Measurements from ENCODE around the gene SLC8A1.

The SLC8A1 gene

GRCh38 chr2:40299781-40300180 is 152.1 kb downstream of the SLC8A1 start:
- FAIRE-seq, result no peak

- FAIRE-seq, result no peak
These were observed 152.7 kb downstream of the SLC8A1 start for GRCh38 chr2:40299173-40299572.

- no peak for FAIRE-seq
These were observed 153.9 kb downstream of the SLC8A1 start for GRCh38 chr2:40298026-40298425.

GRCh38 chr2:40292291-40292690 is 159.6 kb downstream of the SLC8A1 start:
- no peak for FAIRE-seq

GRCh38 chr2:40289771-40290404 is 162.0 kb downstream of the SLC8A1 start:
- no peak for FAIRE-seq

- FAIRE-seq, result no peak
These were observed 164.1 kb downstream of the SLC8A1 start for GRCh38 chr2:40287773-40288172.

GRCh38 chr2:40287195-40287594 is 164.7 kb downstream of the SLC8A1 start:
- FAIRE-seq, result no peak

GRCh38 chr2:40286721-40287120 is 165.2 kb downstream of the SLC8A1 start:
- FAIRE-seq, result no peak

- no peak for FAIRE-seq
These were observed 166.5 kb downstream of the SLC8A1 start for GRCh38 chr2:40285391-40285790.

GRCh38 chr2:40284797-40285196 is 167.1 kb downstream of the SLC8A1 start:
- peak; percentile 57 for FAIRE-seq

- FAIRE-seq, result peak; percentile 53
These were observed 168.6 kb downstream of the SLC8A1 start for GRCh38 chr2:40283111-40283909.

GRCh38 chr2:40282428-40282827 is 169.5 kb downstream of the SLC8A1 start:
- FAIRE-seq, result no peak

GRCh38 chr2:40281021-40281940 is 170.6 kb downstream of the SLC8A1 start:
- peak; percentile 94 for FAIRE-seq

- no peak for FAIRE-seq
These were observed 172.4 kb downstream of the SLC8A1 start for GRCh38 chr2:40279482-40279881.

GRCh38 chr2:40279001-40279400 is 172.9 kb downstream of the SLC8A1 start:
- no peak for FAIRE-seq

- no peak for FAIRE-seq
These were observed 175.8 kb downstream of the SLC8A1 start for GRCh38 chr2:40276076-40276475.

GRCh38 chr2:40274270-40274669 is 177.6 kb downstream of the SLC8A1 start:
- FAIRE-seq, result no peak

GRCh38 chr2:40273734-40274182 is 178.1 kb downstream of the SLC8A1 start:
- no peak for FAIRE-seq

- no peak for FAIRE-seq
These were observed 180.8 kb downstream of the SLC8A1 start for GRCh38 chr2:40271094-40271493.

GRCh38 chr2:40270372-40270771 is 181.5 kb downstream of the SLC8A1 start:
- FAIRE-seq, result no peak

GRCh38 chr2:40268566-40268965 is 183.3 kb downstream of the SLC8A1 start:
- no peak for FAIRE-seq

GRCh38 chr2:40266201-40266600 is 185.7 kb downstream of the SLC8A1 start:
- FAIRE-seq, result no peak

- no peak for FAIRE-seq
These were observed 186.3 kb downstream of the SLC8A1 start for GRCh38 chr2:40265602-40266001.
